HUES48 (cell line): ENCODE data around the gene SMYD5.

Experiments used
- H3K27ac ChIP-seq: one replicate; pipeline ENCODE4 v1.7.0; 2013; ENCODE audit warnings: low read depth, low read length, inconsistent platforms
- H3K27me3 ChIP-seq: 2 replicates; pipeline ENCODE4 v1.6.1; 2013; ENCODE audit warnings: mild to moderate bottlenecking, low read length; ENCODE audit not compliant: control insufficient read depth, insufficient read depth
- H3K36me3 ChIP-seq: 2 replicates; pipeline ENCODE4 v1.6.1; 2013; ENCODE audit warnings: low read length; ENCODE audit not compliant: control insufficient read depth, insufficient read depth
- H3K4me1 ChIP-seq: 2 replicates; pipeline ENCODE4 v1.6.1; 2013; ENCODE audit warnings: mild to moderate bottlenecking, low read length; ENCODE audit not compliant: control insufficient read depth, insufficient read depth
- H3K4me3 ChIP-seq: 2 replicates; pipeline ENCODE4 v1.5.1; 2013; ENCODE audit warnings: mild to moderate bottlenecking, low read depth, low read length
- H3K9ac ChIP-seq: 2 replicates; pipeline ENCODE4 v1.6.1; 2013; ENCODE audit warnings: mild to moderate bottlenecking, low read depth, low read length, moderate library complexity
- H3K9me3 ChIP-seq: 2 replicates; pipeline ENCODE4 v1.6.1; 2013; ENCODE audit warnings: low read length; ENCODE audit not compliant: control insufficient read depth, insufficient read depth

Gene SMYD5

GRCh38 chr2:73243884-73244570 is 30.0 kb downstream of the SMYD5 start:
- Histone ChIP-seq H3K4me1 (no peaks in the 10 kb centered on the region), H3K27me3 (no peaks in the 10 kb centered on the region), H3K4me3 (no peak overlapping the region), H3K9ac (no peak overlapping the region), H3K36me3 (peaks cover 92% of the 10 kb centered on the region), H3K9me3 (no peaks in the 10 kb centered on the region), H3K27ac (peak overlapping the region; percentile 43)

DNA sequence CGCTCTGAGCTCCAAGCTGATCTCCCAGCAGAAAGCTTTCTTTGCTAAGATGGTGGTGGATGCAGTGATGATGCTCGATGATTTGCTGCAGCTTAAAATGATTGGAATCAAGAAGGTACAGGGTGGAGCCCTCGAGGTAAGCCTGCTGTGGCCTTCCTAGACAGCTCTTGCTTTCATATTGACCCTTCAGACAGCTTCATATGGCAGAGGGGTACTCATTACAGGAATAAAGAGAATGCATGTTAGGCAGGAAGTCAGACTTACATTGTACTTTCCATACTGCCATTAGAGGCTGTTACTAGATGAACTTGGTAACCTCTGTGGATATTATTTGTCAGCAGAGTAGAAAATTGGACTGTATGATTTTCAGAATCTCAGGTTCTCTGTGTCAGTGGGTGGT is 30.5 kb downstream of the SMYD5 start:
- no peaks in the 10 kb centered on the region for H3K9me3 ChIP-seq
- H3K36me3 ChIP-seq, result peaks cover 92% of the 10 kb centered on the region
- no peaks in the 10 kb centered on the region for H3K4me1 ChIP-seq
- H3K4me3 ChIP-seq, result no peak overlapping the region
- H3K27ac ChIP-seq, result peak overlapping the region; percentile 1
- H3K27me3 ChIP-seq, result no peaks in the 10 kb centered on the region
- H3K9ac ChIP-seq, result no peak overlapping the region

GRCh38 chr2:73246850-73247249 is 32.8 kb downstream of the SMYD5 start:
- Histone ChIP-seq H3K27ac (no peak overlapping the region), H3K4me3 (no peak overlapping the region), H3K9me3 (no peaks in the 10 kb centered on the region), H3K27me3 (no peaks in the 10 kb centered on the region), H3K36me3 (peaks cover 93% of the 10 kb centered on the region), H3K9ac (no peak overlapping the region), H3K4me1 (no peaks in the 10 kb centered on the region)

DNA sequence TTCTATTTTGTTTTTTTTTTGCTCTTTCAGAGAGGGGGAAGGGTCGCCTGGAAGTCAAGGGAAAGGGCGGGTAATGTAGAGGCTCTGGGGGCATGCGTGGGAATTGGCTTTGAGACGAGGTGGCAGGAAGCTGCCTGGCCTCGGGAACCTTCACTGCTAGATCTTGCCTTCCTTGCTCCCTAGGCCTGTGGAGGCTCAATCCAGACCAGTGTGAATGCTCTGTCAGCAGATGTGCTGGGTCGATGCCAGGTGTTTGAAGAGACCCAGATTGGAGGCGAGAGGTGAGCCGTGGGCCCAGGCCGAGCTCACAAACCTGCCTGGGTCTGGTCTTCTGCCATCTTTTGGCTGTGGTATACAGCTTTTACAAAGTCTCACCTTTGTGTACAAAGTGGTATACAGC is 35.6 kb downstream of the SMYD5 start:
- H3K4me1 ChIP-seq, result no peaks in the 10 kb centered on the region
- H3K27me3 ChIP-seq, result no peaks in the 10 kb centered on the region
- H3K4me3 ChIP-seq, result no peak overlapping the region
- H3K27ac ChIP-seq, result no peak overlapping the region
- no peak overlapping the region for H3K9ac ChIP-seq
- no peaks in the 10 kb centered on the region for H3K9me3 ChIP-seq
- peaks cover 97% of the 10 kb centered on the region for H3K36me3 ChIP-seq

DNA sequence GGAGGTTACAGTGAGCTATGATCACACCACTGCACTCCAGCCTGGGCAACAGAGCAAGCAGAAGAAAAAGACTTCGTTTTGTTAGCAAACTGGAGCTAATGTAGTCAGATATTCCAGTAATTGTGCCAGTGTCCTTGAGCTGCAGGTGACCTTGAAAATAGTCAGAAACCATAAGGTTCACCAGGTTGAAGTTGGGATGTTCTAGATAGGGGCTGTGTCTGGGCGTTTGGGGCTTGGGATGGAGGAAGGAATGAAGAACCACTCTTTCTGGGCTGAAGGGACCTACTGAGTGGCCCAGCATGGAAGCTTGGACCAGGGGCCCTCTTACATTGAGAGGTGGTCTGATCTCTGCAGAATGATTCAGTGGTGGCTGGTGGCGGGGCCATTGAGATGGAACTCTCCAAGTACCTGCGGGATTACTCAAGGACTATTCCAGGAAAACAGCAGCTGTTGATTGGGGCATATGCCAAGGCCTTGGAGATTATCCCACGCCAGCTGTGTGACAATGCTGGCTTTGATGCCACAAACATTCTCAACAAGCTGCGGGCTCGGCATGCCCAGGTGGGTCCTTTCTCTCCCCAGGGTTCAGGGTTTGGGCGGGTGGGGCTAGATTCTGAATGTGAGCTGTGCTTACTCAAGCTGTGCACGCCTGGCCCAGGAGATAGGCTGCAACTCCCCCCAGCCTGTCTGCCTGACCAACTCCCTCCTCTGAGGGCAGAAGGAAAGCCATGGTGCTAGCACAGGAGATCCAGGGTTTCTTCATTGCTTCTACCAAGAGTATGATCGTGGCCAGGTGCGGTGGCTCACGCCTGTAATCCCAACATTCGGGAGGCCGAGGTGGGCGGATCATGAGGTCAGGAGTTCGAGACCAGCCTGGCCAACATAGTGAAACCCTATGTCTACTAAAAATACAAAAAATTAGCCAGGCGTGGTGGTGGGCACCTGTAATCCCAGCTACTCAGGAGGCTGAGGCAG is 37.1 kb downstream of the SMYD5 start:
- Histone ChIP-seq H3K9ac (no peak overlapping the region), H3K9me3 (no peaks in the 10 kb centered on the region), H3K27me3 (no peaks in the 10 kb centered on the region), H3K4me3 (no peak overlapping the region), H3K36me3 (peaks cover 83% of the 10 kb centered on the region), H3K27ac (no peak overlapping the region), H3K4me1 (peaks cover 9% of the 10 kb centered on the region; the same call in 1 of the 2 replicates)

GRCh38 chr2:73252238-73253027 is 38.4 kb downstream of the SMYD5 start:
- H3K36me3 ChIP-seq, result peaks cover 71% of the 10 kb centered on the region
- no peak overlapping the region for H3K27ac ChIP-seq
- H3K9ac ChIP-seq, result no peak overlapping the region
- H3K27me3 ChIP-seq, result no peaks in the 10 kb centered on the region
- peaks cover 9% of the 10 kb centered on the region; the same call in 1 of the 2 replicates for H3K4me1 ChIP-seq
- no peaks in the 10 kb centered on the region for H3K9me3 ChIP-seq
- no peak overlapping the region for H3K4me3 ChIP-seq

DNA sequence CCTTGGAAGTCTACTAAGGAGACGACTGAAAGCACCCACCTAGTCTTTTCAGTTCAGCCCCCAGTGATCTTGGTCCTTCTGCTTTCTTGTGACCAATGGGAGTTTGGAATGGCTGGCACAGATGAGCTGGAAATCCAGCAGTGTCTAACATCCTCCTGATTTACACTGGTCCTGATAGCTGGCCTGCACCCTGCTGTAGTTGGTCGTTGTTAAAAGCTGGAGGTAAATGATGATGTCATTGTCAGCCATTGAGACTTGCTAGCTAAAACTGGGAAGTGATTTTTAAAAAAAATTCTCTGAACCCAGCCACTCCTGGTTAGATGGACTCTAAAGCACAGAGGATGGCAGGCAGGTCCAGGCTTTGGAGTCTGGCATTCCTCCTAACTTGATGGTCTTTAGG is 39.4 kb downstream of the SMYD5 start:
- peaks cover 62% of the 10 kb centered on the region for H3K36me3 ChIP-seq

DNA sequence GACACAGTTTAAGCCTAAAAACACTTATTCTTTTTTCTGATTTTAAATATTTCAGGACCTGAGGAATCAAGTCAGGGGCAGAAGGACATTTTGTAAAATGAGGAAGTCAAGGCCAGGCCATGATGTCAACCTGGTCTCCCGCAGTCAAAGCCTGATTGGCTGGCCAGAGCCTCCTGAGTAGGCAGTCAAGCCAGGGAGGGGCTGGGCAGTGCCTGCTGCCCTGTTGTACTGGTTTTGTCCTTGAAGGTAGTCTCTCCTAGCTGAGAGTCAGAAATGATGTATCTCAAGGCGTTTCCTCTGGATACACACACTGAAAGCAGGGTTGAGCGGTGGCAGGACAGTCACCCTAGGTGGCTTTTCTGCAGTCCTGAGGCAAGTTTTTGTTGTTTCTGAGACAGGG is 39.9 kb downstream of the SMYD5 start:
- peaks cover 9% of the 10 kb centered on the region; the same call in 1 of the 2 replicates for H3K4me1 ChIP-seq
- H3K4me3 ChIP-seq, result no peak overlapping the region
- no peaks in the 10 kb centered on the region for H3K9me3 ChIP-seq
- no peak overlapping the region for H3K9ac ChIP-seq
- H3K27ac ChIP-seq, result no peak overlapping the region
- no peaks in the 10 kb centered on the region for H3K27me3 ChIP-seq
- H3K36me3 ChIP-seq, result peaks cover 62% of the 10 kb centered on the region

More for the DNA sequence above, 39.4 kb downstream of the SMYD5 start:
- no peak overlapping the region for H3K9ac ChIP-seq
- H3K27ac ChIP-seq, result no peak overlapping the region
- H3K9me3 ChIP-seq, result no peaks in the 10 kb centered on the region
- no peak overlapping the region for H3K4me3 ChIP-seq
- peaks cover 9% of the 10 kb centered on the region; the same call in 1 of the 2 replicates for H3K4me1 ChIP-seq
- H3K27me3 ChIP-seq, result no peaks in the 10 kb centered on the region

GRCh38 chr2:73254343-73255006 is 40.4 kb downstream of the SMYD5 start:
- Histone ChIP-seq H3K27me3 (no peaks in the 10 kb centered on the region), H3K4me3 (no peak overlapping the region), H3K36me3 (peaks cover 62% of the 10 kb centered on the region), H3K27ac (no peak overlapping the region), H3K9me3 (no peaks in the 10 kb centered on the region), H3K9ac (no peak overlapping the region), H3K4me1 (peaks cover 9% of the 10 kb centered on the region; the same call in 1 of the 2 replicates)

DNA sequence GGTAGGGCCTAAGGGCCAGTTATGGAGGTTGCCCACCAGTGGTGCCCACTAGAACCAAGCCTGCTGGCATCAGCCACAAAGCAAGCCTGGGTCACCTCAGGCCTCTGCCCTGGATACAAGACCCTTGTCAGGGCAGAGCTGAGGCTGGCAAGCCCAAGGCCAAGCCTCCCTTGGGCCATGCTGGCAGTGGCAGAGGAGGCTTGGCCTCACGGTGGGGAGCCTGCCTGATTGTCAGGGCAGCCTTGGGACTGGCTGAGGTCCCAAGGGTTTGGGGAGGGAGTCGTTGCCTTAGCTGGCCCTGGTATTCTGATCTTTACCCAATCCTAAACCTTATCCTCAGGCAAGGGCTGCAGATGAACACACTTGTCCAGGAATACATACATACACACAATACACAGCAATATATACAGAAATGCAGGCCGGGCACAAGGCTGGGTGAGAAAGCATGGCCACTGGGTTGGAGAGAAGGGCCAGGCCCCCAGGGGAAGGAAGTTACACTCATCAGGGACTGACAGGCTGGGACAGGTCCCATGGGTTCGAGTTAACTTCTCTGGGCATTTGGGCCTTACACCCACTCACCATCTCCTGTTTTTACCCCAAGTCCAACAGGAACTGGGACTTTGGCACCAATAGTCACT is 41.1 kb downstream of the SMYD5 start:
- Histone ChIP-seq H3K27me3 (no peaks in the 10 kb centered on the region), H3K4me3 (no peak overlapping the region), H3K9me3 (no peaks in the 10 kb centered on the region), H3K9ac (no peak overlapping the region), H3K4me1 (peaks cover 9% of the 10 kb centered on the region; the same call in 1 of the 2 replicates), H3K36me3 (peaks cover 60% of the 10 kb centered on the region), H3K27ac (peak overlapping the region; percentile 16)
